ENCODE results near the gene CCNB2. TPM values are rescaled to one million over a fixed set of nuclear protein-coding genes. Genes with fewer than 3 reads are reported as not detected.
A peak's percentile ranks its signal among the peaks of the same experiment; 100 is the strongest.

The CCNB2 gene
- total RNA-seq, result 15.1 TPM

DNA sequence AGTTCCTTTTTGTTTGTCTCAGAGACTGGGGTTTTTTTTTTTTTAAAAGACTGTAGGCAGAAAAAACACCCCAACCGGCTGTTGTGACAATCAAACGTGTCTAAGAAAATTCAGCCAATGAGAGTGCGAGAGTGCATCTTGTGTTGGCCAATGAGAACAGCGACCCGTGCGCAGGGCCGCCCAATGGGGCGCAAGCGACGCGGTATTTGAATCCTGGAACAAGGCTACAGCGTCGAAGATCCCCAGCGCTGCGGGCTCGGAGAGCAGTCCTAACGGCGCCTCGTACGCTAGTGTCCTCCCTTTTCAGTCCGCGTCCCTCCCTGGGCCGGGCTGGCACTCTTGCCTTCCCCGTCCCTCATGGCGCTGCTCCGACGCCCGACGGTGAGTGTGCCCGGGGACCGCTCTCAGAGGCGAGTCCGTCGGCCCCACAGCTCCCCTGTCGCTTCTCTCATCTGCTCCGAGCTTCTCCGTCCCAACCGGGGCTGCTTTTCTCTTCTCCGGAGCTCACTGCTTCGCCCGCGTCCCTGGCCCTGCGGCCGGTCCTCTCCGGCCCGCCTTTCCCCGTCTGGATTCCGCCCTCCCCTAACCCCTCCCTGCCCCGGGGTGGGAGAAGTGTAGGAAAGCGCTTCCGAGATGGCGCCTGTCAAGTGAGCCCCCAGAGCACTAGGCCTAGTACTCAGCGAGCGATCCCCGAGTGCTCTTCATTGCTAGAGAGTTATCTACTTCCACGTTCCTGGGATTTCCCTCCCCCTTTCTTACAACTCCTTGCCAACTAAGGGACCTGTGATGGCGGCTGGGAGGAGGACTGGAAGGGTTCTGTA lies at the start of gene CCNB2:
Gene CCNB2 (plus strand): TSS at position 235 of the 821 bp plus-strand sequence. CDS start 123 bp downstream, at position 358.

Small RNA genes within 50 kb of the gene (small RNA-seq; reads per million reads assigned to genes)
- gene MIR2116 (ENCODE audit: low replicate concordance), result 0.46 reads per million, percentile 58 among the genes with 10 or more reads in this experiment

Other genes with a start within 250 kb of the CCNB2 start
- gene SLTM, start 171.5 kb upstream of the CCNB2 start, total RNA-seq, result 114 TPM
- gene RNF111, start 117.5 kb upstream of the CCNB2 start, total RNA-seq, result 39.3 TPM
- gene LDHAL6B, start 101.7 kb downstream of the CCNB2 start, total RNA-seq, result not detected